Heart right ventricle (tissue), 16 donors: Measurements from ENCODE around the gene MKI67. TPM values are rescaled to one million over a fixed set of nuclear protein-coding genes. Genes with fewer than 3 reads are reported as not detected.

Source experiments
- ATAC-seq, 8 donors: fragments of 200-7000 bp; cut with Tn5 transposase; one replicate each; pipeline ENCODE4 v1.9.1; 2020; ENCODE audit warnings: mild to moderate bottlenecking in 8 of 8, moderate library complexity in 8 of 8, moderate number of reproducible peaks in 1 of 8
- DNase-seq, 2 donors: peaks; one replicate each; pipeline ENCODE4 v3.0.0-alpha.2; 2020
- H3K27ac ChIP-seq, 10 donors: fragments of 200-600 bp; sonication (generic) in 2 of 10; one replicate each; pipeline versions ENCODE4 v1.5.0 to v1.8.0; 2020 to 2022; ENCODE audit warnings: mild to moderate bottlenecking in 3 of 10
- H3K27me3 ChIP-seq, 7 donors: fragments of 200-600 bp; one replicate each; pipeline ENCODE4 v1.8.0; 2021 to 2022; ENCODE audit warnings: mild to moderate bottlenecking in 2 of 7
- H3K36me3 ChIP-seq, 9 donors: fragments of 200-600 bp; sonication (generic) in 1 of 9; one replicate each; pipeline versions ENCODE4 v1.5.0 to v1.8.0; 2020 to 2022; ENCODE audit warnings: mild to moderate bottlenecking in 2 of 9
- H3K4me1 ChIP-seq, 9 donors: fragments of 200-600 bp; sonication (generic) in 1 of 9; one replicate each; pipeline versions ENCODE4 v1.5.0 to v1.8.0; 2020 to 2022; ENCODE audit warnings: mild to moderate bottlenecking in 4 of 9
- H3K4me3 ChIP-seq, 10 donors: fragments of 200-600 bp; sonication (generic) in 2 of 10; one replicate each; pipeline versions ENCODE4 v1.5.0 to v1.8.0; 2020 to 2022; ENCODE audit warnings: mild to moderate bottlenecking in 7 of 10, moderate library complexity in 2 of 10
- H3K9me3 ChIP-seq, 11 donors: fragments of 200-600 bp in 10 of 11; sonication (generic) in 2 of 11; one replicate each; pipeline versions ENCODE4 v1.5.0 to v1.8.0; 2013 to 2022; ENCODE audit warnings: mild to moderate bottlenecking in 2 of 11, control low read depth in 1 of 11, moderate library complexity in 1 of 11
- WGBS, 2 donors: extraction: QIAGEN DNeasy Blood & Tissue Kit; methylation state at CpG; one replicate each; pipeline ENCODE4 v1.1.7; 2013; ENCODE audit warnings: inconsistent platforms in 1 of 2; 5-methylcytosine and 5-hydroxymethylcytosine counted together
- intact Hi-C, 10 donors: fragments of 100-400 bp; cut with DNase I; formaldehyde crosslinking; loops; one replicate each; pipeline versions ENCODE4 v1.11.1 to v1.14.2; 2022
- polyA plus RNA-seq, 2 donors: library from polyadenylated mRNA; stranded (reverse); fragments of 200-250 nt; gene quantifications; one replicate each; pipeline ENCODE4 v1.2.3, GENCODE V29; 2013
- total RNA-seq, 10 donors: library from RNA; stranded (reverse); fragmentation: NEBNext Ultra II Directional in 3 of 10; extraction: Animal tissue kit (Norgen Biotek cat#: 25700) in 3 of 10; gene quantifications; one replicate each; pipeline versions ENCODE4 v1.2.1 to v1.2.4, GENCODE V29; 2021 to 2023
- TF ChIP-seq, protein P1 (sequence below), 9 donors: fragments of 200-600 bp; sonication (generic) in 2 of 9; IDR thresholded peaks; one replicate each; pipeline versions ENCODE4 v1.5.0 to v1.8.0; 2021 to 2022; ENCODE audit warnings: antibody characterized with exemption in 9 of 9, mild to moderate bottlenecking in 5 of 9, moderate library complexity in 1 of 9
- donor health status: Arrhythmogenic right ventricular cardiomyopathy.
- donor health status: ischemic (EF 13 %, LVEDD 7.1; RV severe dilation, severe dysfunction).
- donor health status: healthy with polysubstance abuse.
- donor health status: DM: no; HTN: yes; CAD: no.
- donor health status: DM: no; HTN: no; CAD: no.
- donor health status: ischemic (EF 25% LVEDD 6.9; RV normal size, moderate dysfunction).
- donor health status: ischemic (EF 25% LVEDD 5.7; RV mildly dilated, moderate dysfunction).
- donor health status: healthy.
- donor health status: DM: yes; HTN: yes; CAD: no.
- donor health status: Ischemic cardiomyopathy.
- donor health status: ischemic (EF 35%, LVEDD 5.7; RV mildly dilated, moderate dysfunction).
- donor health status: nonischemic (EF 11% LVEDD 7.7; RV severe dilation, severe dysfunction).
- donor health status: DM: yes; HTN: yes; CAD: no.
- donor health status: PGD.
- donor health status: ischemic (EF 29% LVEDD 5.4; RV normal size, mild dysfunction).
- donor health status: nonischemic (EF 23%, LVEDD 6.1; RV moderate dilation, normal function).

MKI67 gene
- total and polyA plus RNA-seq, 12 donors, result 0.09 to 19.1 (median 0.42) TPM

DNA sequence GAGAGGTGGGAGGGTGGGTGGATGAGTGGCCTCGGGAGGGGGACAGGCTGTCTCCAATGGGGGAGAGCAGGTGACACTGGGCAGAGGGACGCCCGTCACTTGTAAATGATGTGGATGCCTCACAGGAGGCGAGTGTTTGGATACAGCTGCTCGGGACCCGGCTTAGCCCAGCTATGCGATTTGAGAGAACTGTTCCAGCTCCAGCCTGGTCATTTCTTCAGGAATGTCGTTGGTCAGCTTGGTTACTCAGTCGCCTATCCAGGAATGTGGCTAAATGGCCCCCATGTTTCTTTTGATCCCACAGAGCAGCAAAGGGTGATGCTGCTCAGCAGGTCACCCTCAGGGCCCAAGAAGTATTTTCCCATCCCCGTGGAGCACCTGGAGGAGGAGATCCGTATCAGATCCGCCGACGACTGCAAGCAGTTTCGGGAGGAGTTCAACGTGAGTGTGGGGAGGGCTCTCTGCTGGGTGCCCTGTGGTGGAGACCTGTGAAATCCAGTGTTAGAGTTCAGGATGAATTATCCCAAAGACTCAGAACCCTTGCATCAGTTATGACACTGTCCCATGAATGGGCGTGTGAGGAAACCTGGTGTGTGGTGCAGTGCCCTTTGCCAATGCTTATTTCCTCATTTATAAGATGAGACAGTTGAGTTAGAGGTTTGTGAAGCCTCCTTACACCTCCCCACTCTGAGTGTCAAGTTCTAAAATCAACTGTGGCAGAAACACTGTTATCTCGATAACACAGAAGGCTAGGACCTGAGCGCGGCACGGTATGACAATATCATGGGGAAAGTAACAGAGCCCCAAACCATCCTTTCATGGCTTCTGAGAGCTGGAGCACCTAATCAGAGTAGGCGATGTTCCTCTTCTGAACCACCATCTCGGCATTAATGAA is 76.8 kb downstream of the MKI67 start:
- intact Hi-C loops, result loop anchor here in 1 of 10 donors (2.0 kb wide), 1 partner anchor 17 kb away; no protein-coding TSS in a partner anchor
- peaks cover 13 to 85% (median 30%) of the 10 kb centered on the region in 9 donors for H3K4me1 ChIP-seq
- no peak for ATAC-seq
- TF ChIP-seq, protein P1, sequence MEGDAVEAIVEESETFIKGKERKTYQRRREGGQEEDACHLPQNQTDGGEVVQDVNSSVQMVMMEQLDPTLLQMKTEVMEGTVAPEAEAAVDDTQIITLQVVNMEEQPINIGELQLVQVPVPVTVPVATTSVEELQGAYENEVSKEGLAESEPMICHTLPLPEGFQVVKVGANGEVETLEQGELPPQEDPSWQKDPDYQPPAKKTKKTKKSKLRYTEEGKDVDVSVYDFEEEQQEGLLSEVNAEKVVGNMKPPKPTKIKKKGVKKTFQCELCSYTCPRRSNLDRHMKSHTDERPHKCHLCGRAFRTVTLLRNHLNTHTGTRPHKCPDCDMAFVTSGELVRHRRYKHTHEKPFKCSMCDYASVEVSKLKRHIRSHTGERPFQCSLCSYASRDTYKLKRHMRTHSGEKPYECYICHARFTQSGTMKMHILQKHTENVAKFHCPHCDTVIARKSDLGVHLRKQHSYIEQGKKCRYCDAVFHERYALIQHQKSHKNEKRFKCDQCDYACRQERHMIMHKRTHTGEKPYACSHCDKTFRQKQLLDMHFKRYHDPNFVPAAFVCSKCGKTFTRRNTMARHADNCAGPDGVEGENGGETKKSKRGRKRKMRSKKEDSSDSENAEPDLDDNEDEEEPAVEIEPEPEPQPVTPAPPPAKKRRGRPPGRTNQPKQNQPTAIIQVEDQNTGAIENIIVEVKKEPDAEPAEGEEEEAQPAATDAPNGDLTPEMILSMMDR (IDR thresholded peaks at IDR 0.05), result no peak
- no peaks in the 10 kb centered on the region for H3K27me3 ChIP-seq
- 86 to 89% methylated on average over 23 of the region's 23 CpGs for WGBS, 2 donors
- H3K36me3 ChIP-seq, result peaks cover 0 to 46% (median 10%) of the 10 kb centered on the region in 9 donors
- DNase-seq, result no peak
- peak overlapping the region in 6 of 10 donors; percentile 31 to 70 (median 40) for H3K4me3 ChIP-seq
- peak overlapping the region in 6 of 10 donors; percentile 71 to 95 (median 74) for H3K27ac ChIP-seq
- H3K9me3 ChIP-seq, result no peaks in the 10 kb centered on the region

DNA sequence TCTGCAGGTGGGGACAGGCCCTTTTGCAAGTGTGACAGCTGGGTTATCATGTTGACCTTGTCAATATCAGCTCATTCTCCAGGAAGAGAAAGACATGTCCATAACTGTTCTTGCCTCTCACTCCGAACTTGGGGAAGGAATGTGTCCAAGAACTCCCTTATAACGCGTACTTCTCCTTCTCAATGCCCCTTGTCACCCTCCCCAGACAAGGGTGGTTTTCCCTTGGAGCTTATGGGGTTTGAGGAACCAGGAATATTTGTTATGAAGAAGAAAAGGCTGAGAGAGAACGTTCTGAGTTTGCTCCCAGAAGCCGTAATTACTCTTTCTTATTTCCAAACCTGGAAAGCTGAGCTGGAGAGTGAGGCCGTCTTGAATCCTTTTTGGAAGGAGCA is 77.4 kb downstream of the MKI67 start:
- DNase-seq (no peak), ATAC-seq (no peak)
- intact Hi-C loops, result no loop called here
- WGBS, 2 donors, result 64 to 67% methylated on average over 6 of the region's 6 CpGs
- H3K27ac ChIP-seq, result peak overlapping the region in 9 of 10 donors; percentile 45 to 95 (median 72)
- no peaks in the 10 kb centered on the region for H3K9me3 ChIP-seq
- TF ChIP-seq, protein P1 (IDR thresholded peaks at IDR 0.05), result no peak
- H3K36me3 ChIP-seq, result peaks cover 0 to 39% (median 10%) of the 10 kb centered on the region in 9 donors
- peak overlapping the region in 7 of 10 donors; percentile 21 to 70 (median 39) for H3K4me3 ChIP-seq
- H3K27me3 ChIP-seq, result no peaks in the 10 kb centered on the region
- peaks cover 13 to 85% (median 36%) of the 10 kb centered on the region in 9 donors for H3K4me1 ChIP-seq

DNA sequence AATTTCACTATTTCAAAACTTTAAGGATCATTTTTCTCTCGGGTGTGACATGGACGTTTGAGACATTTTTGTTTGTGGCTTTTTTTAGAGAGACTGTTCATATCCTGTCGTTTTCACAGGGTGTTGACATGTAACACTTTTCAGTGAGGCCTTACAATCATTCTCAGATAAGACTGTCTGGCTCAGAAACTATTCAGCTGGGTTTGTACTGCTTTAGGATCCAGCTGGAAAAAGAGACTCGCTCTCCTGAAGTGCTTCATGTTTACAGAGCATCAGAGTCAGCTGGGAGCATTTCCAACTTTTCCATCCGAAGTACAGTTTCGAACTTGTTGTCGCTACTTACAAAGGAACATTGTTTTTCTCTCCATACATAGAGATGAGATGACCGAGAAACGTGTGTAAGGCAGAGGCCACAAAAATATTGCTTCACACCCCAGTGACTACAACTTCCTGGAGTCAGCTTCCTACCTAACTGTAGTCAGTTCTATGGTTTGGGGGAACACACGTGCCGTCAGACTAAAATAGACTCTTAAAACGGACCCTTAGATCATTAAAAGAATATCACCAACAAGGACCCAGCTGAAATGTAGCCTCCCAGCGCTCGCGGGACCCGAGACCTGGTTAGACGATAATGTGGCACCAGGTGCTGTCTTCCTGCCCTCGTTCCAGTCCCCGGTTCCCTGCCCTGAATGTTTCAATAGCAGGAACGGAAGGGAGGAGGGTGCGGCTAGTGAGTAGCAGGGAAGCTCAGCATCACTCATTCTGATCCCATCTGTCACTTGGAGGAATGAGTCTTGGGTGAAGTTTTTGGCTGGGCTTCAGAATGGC is 78.0 kb downstream of the MKI67 start:
- H3K27ac ChIP-seq, result peak overlapping the region; percentile 25 to 95 (median 72)
- ATAC-seq (peak; percentile 56 to 88 (median 84)), DNase-seq (peak in 1 of 2 donors; percentile 66)
- H3K27me3 ChIP-seq, result no peaks in the 10 kb centered on the region
- peaks cover 13 to 85% (median 42%) of the 10 kb centered on the region in 9 donors for H3K4me1 ChIP-seq
- peaks cover 0 to 33% (median 6%) of the 10 kb centered on the region in 9 donors for H3K36me3 ChIP-seq
- TF ChIP-seq, protein P1 (IDR thresholded peaks at IDR 0.05), result no peak
- WGBS, 2 donors, result 13 to 20% methylated on average over 21 of the region's 21 CpGs
- intact Hi-C loops, result no loop called here
- peak overlapping the region in 7 of 10 donors; percentile 21 to 70 (median 39) for H3K4me3 ChIP-seq
- no peaks in the 10 kb centered on the region for H3K9me3 ChIP-seq

DNA sequence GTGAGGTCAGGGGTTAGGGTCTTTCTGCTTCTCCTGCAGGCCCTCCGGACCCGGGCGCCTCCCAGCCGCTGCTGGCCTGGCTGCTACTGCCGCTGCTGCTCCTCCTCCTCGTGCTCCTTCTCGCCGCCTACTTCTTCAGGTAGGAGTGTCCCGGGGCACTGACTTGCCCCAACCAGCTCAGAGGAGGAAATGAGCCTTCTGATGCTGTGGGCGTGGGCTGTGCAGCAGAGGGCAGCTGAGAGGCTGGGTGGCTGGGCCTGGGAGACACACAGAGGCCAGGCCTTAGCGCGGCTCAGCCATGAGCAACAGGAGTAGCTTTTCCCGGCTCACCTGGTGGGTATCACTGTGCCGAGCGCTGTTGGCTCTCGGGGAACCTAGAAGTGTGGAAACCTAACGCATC is 78.9 kb downstream of the MKI67 start:
- Histone ChIP-seq H3K36me3 (peaks cover 0 to 26% (median under 1%) of the 10 kb centered on the region in 9 donors), H3K4me3 (peak overlapping the region in 7 of 10 donors; percentile 21 to 70 (median 39)), H3K27me3 (no peaks in the 10 kb centered on the region), H3K27ac (peak overlapping the region; percentile 25 to 95 (median 72)), H3K4me1 (peaks cover 13 to 78% (median 42%) of the 10 kb centered on the region in 9 donors), H3K9me3 (no peaks in the 10 kb centered on the region)
- ATAC-seq, result peak; percentile 69 to 82 (median 76)
- DNase-seq, result peak; percentile 65 to 71
- WGBS, 2 donors, result 56 to 61% methylated on average over 17 of the region's 17 CpGs
- intact Hi-C loops, result no loop called here
- TF ChIP-seq, protein P1 (IDR thresholded peaks at IDR 0.05), result peak in 1 of 9 donors; percentile 12
